ENCODE data around the gene ALPP. TPM values are rescaled to one million over a fixed set of nuclear protein-coding genes. Genes with fewer than 3 reads are reported as not detected.
"Not testable (repeated sequence)": the region's sequence is repeated elsewhere in the genome, so short reads cannot be mapped to it uniquely, and the experiment has no call there.

Gene ALPP
- total RNA-seq, 1 donor from 2014 or later: not detected

DNA sequence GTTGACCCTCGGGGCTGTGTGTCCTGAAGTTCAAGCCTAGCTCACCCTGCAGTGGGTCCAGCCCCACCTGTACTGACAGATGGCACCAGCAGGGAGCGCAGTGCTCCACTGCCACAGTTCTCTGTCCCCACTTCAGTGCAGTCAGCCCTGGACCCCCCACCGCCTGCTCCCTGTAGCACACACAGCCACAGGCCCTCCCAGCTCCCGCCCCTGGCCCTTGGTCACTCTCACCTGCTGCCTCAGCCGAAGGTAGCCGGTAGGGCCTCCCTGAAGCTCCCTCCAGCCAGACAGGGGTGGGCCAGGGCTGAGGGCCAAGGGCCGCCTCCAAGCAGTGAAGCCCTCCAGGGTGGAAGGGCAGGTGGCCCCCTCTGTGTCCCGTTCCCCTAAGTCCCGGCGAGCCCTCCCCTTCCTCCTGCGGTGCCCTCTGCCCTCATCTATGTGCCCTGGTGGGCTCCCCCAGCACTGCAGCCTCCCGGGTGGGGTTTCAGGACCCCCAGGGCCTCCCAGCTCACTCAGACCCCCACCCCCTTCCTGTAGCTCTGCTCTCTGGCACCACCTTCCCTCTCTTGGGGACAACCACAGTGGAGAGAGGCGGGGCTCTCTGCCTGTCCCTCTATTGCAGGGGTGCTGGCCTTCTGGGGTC lies 10.8 kb upstream of the ALPP start:
- peak; percentile 47 for DNase-seq (ENCODE audit: low spot score)
- TF ChIP-seq, protein P1, sequence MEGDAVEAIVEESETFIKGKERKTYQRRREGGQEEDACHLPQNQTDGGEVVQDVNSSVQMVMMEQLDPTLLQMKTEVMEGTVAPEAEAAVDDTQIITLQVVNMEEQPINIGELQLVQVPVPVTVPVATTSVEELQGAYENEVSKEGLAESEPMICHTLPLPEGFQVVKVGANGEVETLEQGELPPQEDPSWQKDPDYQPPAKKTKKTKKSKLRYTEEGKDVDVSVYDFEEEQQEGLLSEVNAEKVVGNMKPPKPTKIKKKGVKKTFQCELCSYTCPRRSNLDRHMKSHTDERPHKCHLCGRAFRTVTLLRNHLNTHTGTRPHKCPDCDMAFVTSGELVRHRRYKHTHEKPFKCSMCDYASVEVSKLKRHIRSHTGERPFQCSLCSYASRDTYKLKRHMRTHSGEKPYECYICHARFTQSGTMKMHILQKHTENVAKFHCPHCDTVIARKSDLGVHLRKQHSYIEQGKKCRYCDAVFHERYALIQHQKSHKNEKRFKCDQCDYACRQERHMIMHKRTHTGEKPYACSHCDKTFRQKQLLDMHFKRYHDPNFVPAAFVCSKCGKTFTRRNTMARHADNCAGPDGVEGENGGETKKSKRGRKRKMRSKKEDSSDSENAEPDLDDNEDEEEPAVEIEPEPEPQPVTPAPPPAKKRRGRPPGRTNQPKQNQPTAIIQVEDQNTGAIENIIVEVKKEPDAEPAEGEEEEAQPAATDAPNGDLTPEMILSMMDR (IDR thresholded peaks at IDR 0.05; ENCODE audit: unreplicated experiment): peak; percentile 52
- no peaks in the 10 kb centered on the region for H3K36me3 Mint-ChIP-seq (ENCODE audit: low read depth, unreplicated experiment)
- H3K27me3 Mint-ChIP-seq (ENCODE audit: unreplicated experiment): peaks cover 8% of the 10 kb centered on the region
- no peak overlapping the region for H3K27ac Mint-ChIP-seq (ENCODE audit: unreplicated experiment)
- no peak overlapping the region for H3K4me3 Mint-ChIP-seq (ENCODE audit: unreplicated experiment)
- no peaks in the 10 kb centered on the region for H3K9me3 Mint-ChIP-seq (ENCODE audit: unreplicated experiment)
- H3K4me1 Mint-ChIP-seq (ENCODE audit: unreplicated experiment): no peaks in the 10 kb centered on the region

DNA sequence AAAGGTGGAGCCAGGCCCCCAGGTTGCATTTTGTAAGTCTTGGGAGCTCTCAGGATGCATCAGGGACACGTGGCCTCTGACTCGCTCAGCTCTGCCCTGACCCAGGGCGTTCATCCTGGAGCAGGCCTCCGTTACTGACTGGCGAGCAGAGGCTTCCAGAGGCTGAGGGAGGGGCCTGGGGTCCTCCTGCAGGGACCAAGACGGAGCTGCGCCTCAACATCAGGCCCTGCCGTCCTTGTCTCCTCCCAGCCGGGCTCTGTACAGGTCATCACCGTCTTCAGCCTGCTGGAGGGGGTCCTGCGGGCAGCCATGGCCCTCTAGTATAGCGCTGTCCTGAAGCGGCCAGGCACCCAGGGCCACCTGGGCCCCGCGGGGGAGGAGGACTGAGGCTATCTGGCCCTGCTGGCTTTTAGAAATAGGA lies 10.2 kb upstream of the ALPP start:
- Mint-ChIP-seq H3K27me3 (ENCODE audit: unreplicated experiment) (peaks cover 8% of the 10 kb centered on the region), H3K4me1 (ENCODE audit: unreplicated experiment) (no peaks in the 10 kb centered on the region), H3K9me3 (ENCODE audit: unreplicated experiment) (no peaks in the 10 kb centered on the region), H3K27ac (ENCODE audit: unreplicated experiment) (no peak overlapping the region), H3K4me3 (ENCODE audit: unreplicated experiment) (no peak overlapping the region), H3K36me3 (ENCODE audit: low read depth, unreplicated experiment) (no peaks in the 10 kb centered on the region)
- no peak for DNase-seq (ENCODE audit: low spot score)
- TF ChIP-seq, protein P1 (IDR thresholded peaks at IDR 0.05; ENCODE audit: unreplicated experiment): no peak

DNA sequence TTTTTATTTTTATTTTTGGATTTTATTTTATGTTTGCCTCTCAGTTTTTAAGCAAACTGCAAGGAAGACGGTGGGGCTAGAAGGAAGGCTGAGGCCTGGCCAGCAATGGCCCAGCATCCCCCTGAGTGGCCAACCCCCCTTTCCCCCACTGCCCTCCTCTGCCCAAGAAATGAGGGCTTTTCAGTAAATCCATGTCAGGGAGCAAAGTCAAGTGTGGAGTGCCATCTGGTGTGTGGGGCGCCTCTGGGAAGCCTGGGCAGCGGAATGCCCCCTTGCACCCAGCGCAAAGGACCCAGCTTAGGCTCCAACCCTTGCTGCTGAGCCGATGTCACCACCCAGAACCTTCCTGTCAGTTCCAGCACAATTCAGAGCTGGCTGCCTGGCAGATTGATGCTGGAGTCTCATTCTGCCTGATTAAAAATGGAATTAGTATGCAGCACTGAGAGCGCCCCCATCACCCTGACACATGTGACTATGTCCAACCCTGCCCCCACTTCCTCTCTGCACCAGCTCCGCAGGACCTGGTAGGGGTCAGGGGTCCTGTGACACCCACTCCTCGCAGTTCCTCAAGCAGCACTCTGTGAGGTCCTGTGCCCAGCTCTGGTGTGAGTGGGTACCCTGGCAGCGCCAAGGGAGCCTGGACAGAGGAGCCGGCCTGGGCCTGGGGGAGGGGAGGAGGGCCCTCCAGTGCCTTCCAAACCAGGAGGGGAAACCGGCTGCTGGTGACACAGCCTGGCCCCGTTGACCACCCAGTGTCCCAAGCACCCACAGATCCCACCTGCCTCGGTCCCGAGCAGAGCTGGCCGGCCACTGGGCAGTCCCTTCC lies 9.2 kb upstream of the ALPP start:
- H3K9me3 Mint-ChIP-seq (ENCODE audit: unreplicated experiment): no peaks in the 10 kb centered on the region
- no peak overlapping the region for H3K27ac Mint-ChIP-seq (ENCODE audit: unreplicated experiment)
- H3K27me3 Mint-ChIP-seq (ENCODE audit: unreplicated experiment): peaks cover 8% of the 10 kb centered on the region
- H3K4me1 Mint-ChIP-seq (ENCODE audit: unreplicated experiment): no peaks in the 10 kb centered on the region
- DNase-seq (ENCODE audit: low spot score): no peak
- no peak overlapping the region for H3K4me3 Mint-ChIP-seq (ENCODE audit: unreplicated experiment)
- H3K36me3 Mint-ChIP-seq (ENCODE audit: low read depth, unreplicated experiment): no peaks in the 10 kb centered on the region
- TF ChIP-seq, protein P1 (IDR thresholded peaks at IDR 0.05; ENCODE audit: unreplicated experiment): no peak

DNA sequence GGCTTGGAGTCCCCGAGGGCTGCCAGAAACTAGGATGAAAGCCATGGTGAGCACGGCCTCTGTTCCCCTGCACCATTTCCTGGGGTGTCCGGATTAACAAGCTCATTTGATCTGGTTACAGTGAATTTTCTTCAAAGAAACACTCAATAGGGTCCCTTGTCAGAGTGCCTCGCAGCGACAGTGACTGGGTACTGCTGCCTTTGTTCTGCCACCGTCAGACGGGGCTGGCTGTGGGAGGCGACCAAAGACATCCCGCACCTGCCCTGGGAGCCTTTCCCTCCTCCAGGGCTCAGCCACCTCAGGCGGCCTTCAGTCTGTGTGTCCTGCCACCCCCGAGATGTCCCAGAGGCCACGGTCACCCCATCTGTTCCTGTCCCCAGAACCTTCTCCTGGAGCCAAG lies 8.5 kb upstream of the ALPP start:
- H3K27me3 Mint-ChIP-seq (ENCODE audit: unreplicated experiment); H3K4me3 Mint-ChIP-seq (ENCODE audit: unreplicated experiment); H3K36me3 Mint-ChIP-seq (ENCODE audit: low read depth, unreplicated experiment); H3K4me1 Mint-ChIP-seq (ENCODE audit: unreplicated experiment); DNase-seq (ENCODE audit: low spot score); H3K27ac Mint-ChIP-seq (ENCODE audit: unreplicated experiment); H3K9me3 Mint-ChIP-seq (ENCODE audit: unreplicated experiment): not testable (repeated sequence)

DNA sequence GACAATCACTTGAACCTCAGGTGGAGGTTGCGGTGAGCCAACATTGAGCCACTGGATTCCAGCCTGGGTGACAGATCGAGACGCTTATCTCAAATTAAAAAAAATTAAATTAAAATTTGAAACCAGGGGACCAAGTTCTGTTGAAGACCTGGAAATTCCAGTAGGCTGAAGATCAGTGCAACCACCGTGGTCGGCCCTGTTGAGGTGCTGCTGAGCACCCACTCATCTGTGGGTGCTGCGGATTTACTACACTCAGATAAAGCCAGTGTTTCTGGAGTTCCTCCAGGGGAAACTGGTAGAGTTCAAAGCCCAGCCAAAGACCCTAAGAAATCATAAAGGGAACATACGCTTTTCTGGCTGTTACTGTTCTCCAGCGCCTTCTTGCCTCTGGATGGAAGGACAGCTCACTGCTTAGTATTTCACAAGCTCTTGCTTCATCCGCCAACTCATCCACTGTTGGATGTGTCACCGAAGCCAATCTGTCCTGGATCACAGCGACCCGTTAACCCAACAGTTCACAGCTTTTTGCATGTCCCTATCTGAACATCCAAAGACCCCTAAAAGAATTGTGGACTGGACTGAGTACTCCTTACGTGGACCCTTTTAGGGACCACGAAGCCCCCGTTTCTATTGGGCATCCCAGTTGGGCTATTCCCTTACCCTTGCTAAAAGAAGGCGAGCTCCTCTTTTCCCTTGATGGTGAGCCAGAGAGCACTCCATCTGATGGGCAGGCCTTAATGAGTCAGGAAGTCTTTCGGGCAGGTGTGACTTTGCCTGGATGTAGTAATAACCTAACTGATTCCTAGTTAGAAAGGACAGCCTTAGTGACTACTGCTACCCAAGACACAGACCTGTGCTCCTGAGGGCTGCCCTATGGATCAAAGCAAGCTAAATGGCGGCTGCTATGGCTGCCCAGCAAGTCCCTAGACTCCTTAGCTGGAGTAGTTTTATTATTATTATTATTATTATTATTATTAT lies 6.0 kb upstream of the ALPP start:
- Mint-ChIP-seq H3K4me3 (ENCODE audit: unreplicated experiment) (no peak overlapping the region), H3K36me3 (ENCODE audit: low read depth, unreplicated experiment) (no peaks in the 10 kb centered on the region)

More for the DNA sequence above, 6.0 kb upstream of the ALPP start:
- H3K9me3 Mint-ChIP-seq (ENCODE audit: unreplicated experiment): no peaks in the 10 kb centered on the region
- H3K27me3 Mint-ChIP-seq (ENCODE audit: unreplicated experiment): peaks cover 6% of the 10 kb centered on the region
- DNase-seq (ENCODE audit: low spot score): no peak
- no peaks in the 10 kb centered on the region for H3K4me1 Mint-ChIP-seq (ENCODE audit: unreplicated experiment)
- H3K27ac Mint-ChIP-seq (ENCODE audit: unreplicated experiment): no peak overlapping the region
- TF ChIP-seq, protein P1 (IDR thresholded peaks at IDR 0.05; ENCODE audit: unreplicated experiment): no peak
